Measurements from ENCODE around the gene APC2.

Gene APC2

DNA sequence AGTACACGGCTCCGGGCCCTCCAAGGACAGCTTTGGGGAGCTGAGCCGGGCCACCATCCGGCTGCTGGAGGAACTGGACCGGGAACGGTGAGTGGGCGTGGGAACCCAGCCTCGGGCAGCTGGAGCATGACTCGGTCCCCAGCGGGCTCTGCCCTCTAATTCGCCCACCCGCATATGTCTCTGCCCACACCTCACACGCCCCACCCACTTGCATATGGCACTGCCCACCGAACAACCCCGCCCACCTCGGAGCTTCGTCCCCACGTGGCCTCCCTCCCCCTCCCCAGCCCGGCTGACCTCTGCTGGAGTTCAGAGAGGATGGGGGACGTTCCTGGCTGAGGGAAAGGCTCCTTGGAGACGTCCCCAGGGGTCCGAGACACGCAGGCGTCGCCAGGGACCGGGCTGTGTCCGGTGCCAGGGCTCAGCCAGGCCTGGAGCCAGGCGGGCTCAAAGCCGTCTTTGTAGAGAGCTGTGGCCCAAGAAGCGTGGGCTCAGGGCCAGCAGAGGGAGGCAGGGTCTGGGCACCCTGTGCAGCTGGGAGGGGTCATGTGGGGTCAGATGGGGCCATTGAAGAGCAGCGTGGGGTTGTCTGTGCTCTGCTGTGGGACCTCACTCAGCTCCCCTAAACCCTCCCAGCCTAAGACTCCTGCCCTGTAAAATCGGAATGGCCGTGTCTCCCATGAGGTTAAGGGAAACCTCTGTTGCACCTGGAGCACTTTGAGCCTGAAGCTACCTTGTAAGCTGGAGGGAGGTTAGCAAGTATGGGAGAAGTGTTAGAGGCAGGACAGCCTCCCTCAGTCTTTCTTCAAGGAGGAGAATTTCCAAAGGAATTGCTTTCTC is 3.8 kb downstream of the APC2 start:
- Histone ChIP-seq H3K4me3 (ENCODE audit: low read depth, low read length) (no peak overlapping the region), H3K36me3 (ENCODE audit: control insufficient read depth, insufficient read depth, low read length) (no peaks in the 10 kb centered on the region), H3K4me1 (ENCODE audit: control insufficient read depth, insufficient read depth, low read length) (peaks cover 8% of the 10 kb centered on the region; the same call in 1 of the 2 replicates), H3K27ac (ENCODE audit: low read depth, low read length) (no peak overlapping the region), H3K27me3 (ENCODE audit: control insufficient read depth, insufficient read depth, low read length) (peaks cover 51% of the 10 kb centered on the region), H3K9ac (ENCODE audit: low read depth, low read length) (no peak overlapping the region), H3K9me3 (ENCODE audit: control insufficient read depth, insufficient read depth, low read length) (no peaks in the 10 kb centered on the region)

DNA sequence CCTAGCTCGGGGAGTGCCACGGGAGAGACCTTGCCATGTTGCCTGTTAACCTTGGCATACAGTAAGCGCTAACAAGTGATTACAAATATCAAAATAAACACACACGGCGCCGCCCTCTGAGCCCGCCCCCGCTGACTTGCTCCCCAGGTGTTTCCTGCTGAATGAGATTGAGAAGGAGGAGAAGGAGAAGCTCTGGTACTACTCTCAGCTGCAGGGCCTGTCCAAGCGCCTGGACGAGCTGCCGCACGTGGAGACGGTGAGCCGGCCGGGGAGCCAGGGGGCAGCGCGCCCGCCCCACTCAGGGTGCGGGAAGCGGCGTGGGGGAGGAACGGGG is 5.0 kb downstream of the APC2 start:
- no peaks in the 10 kb centered on the region for H3K9me3 ChIP-seq (ENCODE audit: control insufficient read depth, insufficient read depth, low read length)
- H3K36me3 ChIP-seq (ENCODE audit: control insufficient read depth, insufficient read depth, low read length), result no peaks in the 10 kb centered on the region
- peaks cover 45% of the 10 kb centered on the region for H3K27me3 ChIP-seq (ENCODE audit: control insufficient read depth, insufficient read depth, low read length)
- H3K9ac ChIP-seq (ENCODE audit: low read depth, low read length), result no peak overlapping the region
- H3K27ac ChIP-seq (ENCODE audit: low read depth, low read length), result no peak overlapping the region
- H3K4me3 ChIP-seq (ENCODE audit: low read depth, low read length), result peak overlapping the region; percentile 35; the same call in 1 of the 2 replicates
- peaks cover 5% of the 10 kb centered on the region; the same call in 1 of the 2 replicates for H3K4me1 ChIP-seq (ENCODE audit: control insufficient read depth, insufficient read depth, low read length)

DNA sequence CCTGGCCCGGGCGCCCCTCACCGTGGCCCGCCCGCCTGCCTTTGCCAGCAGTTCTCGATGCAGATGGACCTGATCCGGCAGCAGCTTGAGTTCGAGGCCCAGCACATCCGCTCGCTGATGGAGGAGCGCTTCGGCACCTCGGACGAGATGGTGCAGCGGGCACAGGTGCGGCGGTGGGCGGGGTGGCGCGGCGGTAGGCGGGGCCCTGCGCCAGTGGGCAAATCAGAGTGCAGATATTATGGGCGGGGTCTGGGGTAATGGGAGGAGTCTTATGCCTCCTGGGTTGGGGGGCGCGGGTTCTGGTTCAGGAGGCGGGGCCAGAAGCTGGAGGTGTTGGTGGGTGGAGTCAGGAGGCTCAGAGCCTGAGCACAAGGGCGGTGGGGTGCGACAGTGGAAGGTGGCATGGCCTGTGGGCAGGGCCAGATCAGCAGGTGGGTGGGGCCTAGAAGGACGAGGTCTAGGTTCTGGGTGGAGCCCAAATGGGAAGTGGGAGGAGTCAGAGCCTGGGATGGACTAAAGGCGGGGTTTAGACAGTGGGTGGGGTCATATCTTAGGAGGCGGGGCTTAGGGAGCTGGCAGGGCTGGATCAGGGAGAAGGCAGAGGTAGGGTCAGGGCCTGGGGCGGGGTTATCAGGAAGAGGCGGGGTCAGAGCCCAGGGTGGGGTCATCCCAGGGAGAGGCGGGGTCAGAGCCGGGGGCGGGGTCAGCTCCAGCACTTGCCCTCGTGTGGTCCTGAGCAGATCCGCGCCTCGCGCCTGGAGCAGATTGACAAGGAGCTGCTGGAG is 5.6 kb downstream of the APC2 start:
- Histone ChIP-seq H3K27ac (ENCODE audit: low read depth, low read length) (no peak overlapping the region), H3K4me1 (ENCODE audit: control insufficient read depth, insufficient read depth, low read length) (peaks cover 5% of the 10 kb centered on the region; the same call in 1 of the 2 replicates), H3K27me3 (ENCODE audit: control insufficient read depth, insufficient read depth, low read length) (peaks cover 39% of the 10 kb centered on the region), H3K36me3 (ENCODE audit: control insufficient read depth, insufficient read depth, low read length) (no peaks in the 10 kb centered on the region), H3K4me3 (ENCODE audit: low read depth, low read length) (peak overlapping the region; percentile 35; the same call in 1 of the 2 replicates), H3K9ac (ENCODE audit: low read depth, low read length) (no peak overlapping the region), H3K9me3 (ENCODE audit: control insufficient read depth, insufficient read depth, low read length) (no peaks in the 10 kb centered on the region)

DNA sequence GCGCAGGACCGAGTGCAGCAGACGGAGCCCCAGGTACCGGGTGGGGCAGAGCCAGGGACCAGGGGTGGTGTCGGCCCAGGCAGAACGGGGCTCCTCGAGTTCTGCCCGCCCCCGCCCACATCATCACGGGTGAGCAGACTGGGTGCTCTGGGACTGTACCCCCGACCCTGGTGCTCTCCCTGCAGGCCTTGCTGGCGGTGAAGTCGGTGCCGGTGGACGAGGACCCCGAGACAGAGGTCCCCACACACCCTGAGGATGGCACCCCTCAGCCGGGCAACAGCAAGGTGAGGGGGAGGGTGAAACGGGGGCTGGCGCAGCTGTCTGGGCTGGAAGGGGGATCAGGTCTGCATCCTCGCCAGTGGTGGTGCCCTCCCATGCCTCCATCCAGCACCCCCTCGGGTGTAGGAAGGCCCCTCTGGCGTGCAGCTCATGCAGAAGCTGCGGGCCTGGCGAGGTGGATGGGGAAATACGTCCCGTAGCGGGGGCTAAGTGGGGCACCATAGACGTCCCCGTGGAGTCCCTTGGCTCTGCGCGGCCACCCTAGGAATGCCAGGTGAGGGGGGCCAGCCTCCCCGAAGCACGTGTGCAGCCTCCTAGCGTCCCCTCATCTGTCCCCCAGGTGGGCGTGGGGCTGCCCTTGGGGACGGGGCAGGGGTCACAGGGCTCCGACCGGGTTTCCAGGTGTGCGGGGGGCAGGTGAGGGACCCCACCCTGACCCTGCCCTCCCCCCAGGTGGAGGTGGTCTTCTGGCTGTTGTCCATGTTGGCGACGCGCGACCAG is 6.4 kb downstream of the APC2 start:
- Histone ChIP-seq H3K27me3 (ENCODE audit: control insufficient read depth, insufficient read depth, low read length) (peaks cover 31% of the 10 kb centered on the region), H3K9me3 (ENCODE audit: control insufficient read depth, insufficient read depth, low read length) (no peaks in the 10 kb centered on the region), H3K4me3 (ENCODE audit: low read depth, low read length) (no peak overlapping the region), H3K36me3 (ENCODE audit: control insufficient read depth, insufficient read depth, low read length) (no peaks in the 10 kb centered on the region), H3K27ac (ENCODE audit: low read depth, low read length) (no peak overlapping the region), H3K4me1 (ENCODE audit: control insufficient read depth, insufficient read depth, low read length) (peaks cover 5% of the 10 kb centered on the region; the same call in 1 of the 2 replicates), H3K9ac (ENCODE audit: low read depth, low read length) (no peak overlapping the region)

DNA sequence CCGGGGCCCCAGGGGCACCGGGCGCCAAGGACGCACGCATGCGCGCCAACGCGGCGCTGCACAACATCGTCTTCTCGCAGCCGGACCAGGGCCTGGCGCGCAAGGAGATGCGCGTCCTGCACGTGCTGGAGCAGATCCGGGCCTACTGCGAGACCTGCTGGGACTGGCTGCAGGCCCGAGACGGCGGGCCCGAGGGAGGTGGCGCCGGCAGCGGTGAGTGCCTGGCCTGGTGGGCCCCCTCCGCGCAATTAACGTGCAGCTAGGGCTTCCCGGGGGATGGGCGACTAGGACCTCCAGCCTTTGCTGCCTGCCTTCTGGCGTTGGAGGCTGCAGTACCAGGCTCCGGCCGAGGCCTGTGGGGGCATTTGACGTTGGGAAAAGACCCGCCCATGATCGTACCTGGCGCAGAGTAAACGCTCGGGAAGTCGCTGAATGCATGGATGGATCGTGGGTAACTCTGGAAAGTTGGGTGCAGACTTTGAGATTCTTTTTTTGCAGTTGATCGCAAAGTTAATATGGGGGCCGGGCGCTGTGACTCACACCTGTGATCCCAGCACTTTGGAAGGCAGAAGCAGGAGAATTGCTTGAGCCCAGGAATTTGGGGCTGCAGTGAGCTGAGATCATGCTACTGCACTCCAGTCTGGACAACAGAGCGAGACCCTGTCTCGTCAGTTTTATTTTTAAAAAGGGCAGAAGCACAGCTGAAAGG is 7.3 kb downstream of the APC2 start:
- Histone ChIP-seq H3K27me3 (ENCODE audit: control insufficient read depth, insufficient read depth, low read length) (peaks cover 27% of the 10 kb centered on the region), H3K27ac (ENCODE audit: low read depth, low read length) (no peak overlapping the region), H3K4me1 (ENCODE audit: control insufficient read depth, insufficient read depth, low read length) (peaks cover 4% of the 10 kb centered on the region; the same call in 1 of the 2 replicates)

DNA sequence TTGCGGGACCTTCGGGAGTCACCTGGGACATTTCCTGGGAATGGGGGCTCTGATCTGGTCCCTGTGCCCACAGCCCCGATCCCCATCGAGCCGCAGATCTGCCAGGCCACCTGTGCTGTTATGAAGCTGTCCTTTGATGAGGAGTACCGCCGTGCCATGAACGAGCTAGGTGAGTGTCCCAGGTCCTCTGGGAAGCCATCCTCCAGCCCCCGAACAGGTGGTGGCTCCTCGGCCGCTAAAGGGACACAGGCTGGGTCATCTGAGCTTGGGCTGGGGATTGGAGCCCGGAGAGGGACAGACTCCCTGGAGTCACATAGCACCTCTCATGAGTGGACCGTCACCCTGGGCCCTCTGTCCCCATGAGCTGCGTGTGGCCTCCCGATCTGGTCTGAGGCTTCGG is 8.0 kb downstream of the APC2 start:
- Histone ChIP-seq H3K36me3 (ENCODE audit: control insufficient read depth, insufficient read depth, low read length) (no peaks in the 10 kb centered on the region), H3K4me3 (ENCODE audit: low read depth, low read length) (no peak overlapping the region), H3K27ac (ENCODE audit: low read depth, low read length) (no peak overlapping the region), H3K9me3 (ENCODE audit: control insufficient read depth, insufficient read depth, low read length) (no peaks in the 10 kb centered on the region), H3K27me3 (ENCODE audit: control insufficient read depth, insufficient read depth, low read length) (peaks cover 19% of the 10 kb centered on the region), H3K9ac (ENCODE audit: low read depth, low read length) (no peak overlapping the region), H3K4me1 (ENCODE audit: control insufficient read depth, insufficient read depth, low read length) (no peaks in the 10 kb centered on the region)

More for the DNA sequence above, 7.3 kb downstream of the APC2 start:
- Histone ChIP-seq H3K4me3 (ENCODE audit: low read depth, low read length) (no peak overlapping the region), H3K9me3 (ENCODE audit: control insufficient read depth, insufficient read depth, low read length) (no peaks in the 10 kb centered on the region), H3K9ac (ENCODE audit: low read depth, low read length) (no peak overlapping the region), H3K36me3 (ENCODE audit: control insufficient read depth, insufficient read depth, low read length) (no peaks in the 10 kb centered on the region)

DNA sequence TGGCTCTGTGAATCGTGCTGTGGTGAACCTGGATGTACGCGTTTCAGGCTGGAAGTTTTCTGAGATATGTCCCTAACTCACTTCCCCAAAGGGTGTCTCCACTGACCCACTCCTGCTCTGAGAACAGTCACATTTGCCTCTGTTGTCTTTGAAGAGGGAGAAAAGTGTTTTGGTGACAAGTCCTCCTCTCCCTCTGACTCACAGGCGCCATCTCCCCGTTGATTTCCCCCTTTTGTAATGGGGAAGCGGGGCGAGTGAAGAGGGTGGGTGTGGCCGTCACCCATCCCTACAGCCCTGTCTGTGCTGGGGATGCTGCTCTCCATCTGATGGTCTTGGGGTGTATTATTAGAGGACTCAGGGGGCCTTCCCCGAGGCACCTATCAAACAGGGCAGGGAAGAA is 9.6 kb downstream of the APC2 start:
- no peak overlapping the region for H3K27ac ChIP-seq (ENCODE audit: low read depth, low read length)

DNA sequence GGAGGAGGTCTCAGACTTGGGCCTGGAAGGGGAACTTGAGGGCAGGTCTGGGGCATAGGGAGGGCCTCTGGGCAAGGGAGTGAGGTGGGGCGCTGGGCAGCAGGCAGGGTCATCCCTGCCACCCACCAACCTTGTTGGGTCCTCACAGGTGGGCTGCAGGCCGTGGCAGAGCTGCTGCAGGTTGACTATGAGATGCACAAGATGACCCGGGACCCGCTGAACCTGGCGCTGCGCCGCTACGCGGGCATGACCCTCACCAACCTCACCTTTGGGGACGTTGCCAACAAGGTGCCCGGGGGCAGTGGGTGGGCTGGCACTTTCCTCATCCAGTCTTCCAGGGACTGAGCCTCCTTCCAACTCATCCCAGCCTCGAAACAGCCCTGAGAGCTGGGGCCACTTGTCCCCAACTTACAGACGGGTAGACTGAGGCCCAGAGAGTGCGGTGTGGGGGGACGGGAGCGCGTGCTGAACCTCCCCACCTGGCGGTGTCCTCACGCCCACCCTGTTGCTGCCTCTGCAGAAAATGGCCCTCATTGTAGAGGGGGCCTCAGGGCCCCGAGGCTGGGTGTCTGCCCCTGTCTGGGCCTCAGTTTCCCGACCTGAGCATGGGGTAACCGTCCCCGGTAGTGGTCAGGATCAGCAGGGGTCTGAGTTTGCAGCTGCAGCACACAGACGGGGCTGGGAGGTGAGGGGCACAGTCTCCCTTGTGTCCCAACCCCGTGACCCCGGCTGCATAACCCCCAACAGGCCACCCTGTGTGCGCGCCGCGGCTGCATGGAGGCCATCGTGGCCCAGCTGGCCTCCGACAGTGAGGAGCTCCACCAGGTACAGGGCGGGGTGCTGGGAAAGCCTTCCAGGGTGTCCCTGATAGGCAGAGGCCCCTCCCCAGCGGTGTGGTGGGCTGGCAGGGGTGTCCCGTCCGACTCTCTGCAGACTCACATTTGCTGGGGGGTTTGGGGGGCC is 10.4 kb downstream of the APC2 start:
- Histone ChIP-seq H3K27ac (ENCODE audit: low read depth, low read length) (no peak overlapping the region), H3K9ac (ENCODE audit: low read depth, low read length) (no peak overlapping the region), H3K9me3 (ENCODE audit: control insufficient read depth, insufficient read depth, low read length) (no peaks in the 10 kb centered on the region), H3K36me3 (ENCODE audit: control insufficient read depth, insufficient read depth, low read length) (no peaks in the 10 kb centered on the region), H3K27me3 (ENCODE audit: control insufficient read depth, insufficient read depth, low read length) (peaks cover 26% of the 10 kb centered on the region), H3K4me1 (ENCODE audit: control insufficient read depth, insufficient read depth, low read length) (no peaks in the 10 kb centered on the region), H3K4me3 (ENCODE audit: low read depth, low read length) (no peak overlapping the region)

More for the DNA sequence above, 9.6 kb downstream of the APC2 start:
- Histone ChIP-seq H3K36me3 (ENCODE audit: control insufficient read depth, insufficient read depth, low read length) (no peaks in the 10 kb centered on the region), H3K4me3 (ENCODE audit: low read depth, low read length) (no peak overlapping the region), H3K9ac (ENCODE audit: low read depth, low read length) (no peak overlapping the region), H3K27me3 (ENCODE audit: control insufficient read depth, insufficient read depth, low read length) (peaks cover 18% of the 10 kb centered on the region), H3K9me3 (ENCODE audit: control insufficient read depth, insufficient read depth, low read length) (no peaks in the 10 kb centered on the region), H3K4me1 (ENCODE audit: control insufficient read depth, insufficient read depth, low read length) (no peaks in the 10 kb centered on the region)

DNA sequence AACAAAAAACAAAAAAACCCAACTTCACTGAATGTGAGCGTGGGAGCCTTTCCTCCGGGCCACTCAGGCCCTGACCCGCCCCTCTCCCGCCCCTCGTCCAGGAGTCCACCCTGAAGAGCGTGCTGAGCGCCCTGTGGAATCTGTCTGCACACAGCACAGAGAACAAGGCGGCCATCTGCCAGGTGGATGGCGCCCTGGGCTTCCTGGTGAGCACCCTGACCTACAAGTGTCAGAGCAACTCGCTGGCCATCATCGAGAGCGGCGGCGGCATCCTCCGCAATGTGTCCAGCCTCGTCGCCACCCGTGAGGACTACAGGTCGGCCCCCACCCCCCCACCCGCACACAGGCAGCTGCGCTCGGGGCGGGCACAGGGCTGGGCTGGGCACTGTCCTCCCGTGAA is 11.9 kb downstream of the APC2 start:
- Histone ChIP-seq H3K27me3 (ENCODE audit: control insufficient read depth, insufficient read depth, low read length) (peaks cover 35% of the 10 kb centered on the region), H3K4me1 (ENCODE audit: control insufficient read depth, insufficient read depth, low read length) (no peaks in the 10 kb centered on the region), H3K9ac (ENCODE audit: low read depth, low read length) (no peak overlapping the region), H3K9me3 (ENCODE audit: control insufficient read depth, insufficient read depth, low read length) (no peaks in the 10 kb centered on the region), H3K27ac (ENCODE audit: low read depth, low read length) (no peak overlapping the region), H3K36me3 (ENCODE audit: control insufficient read depth, insufficient read depth, low read length) (no peaks in the 10 kb centered on the region), H3K4me3 (ENCODE audit: low read depth, low read length) (no peak overlapping the region)
